GM19099 (cell line): Measurements from ENCODE around the gene ANTXR2.

Experiments
- POLR2A ChIP-seq: IDR thresholded peaks from 3 replicates; pipeline ENCODE4 v1.6.1; 2011; ENCODE audit warnings: low read depth; ENCODE audit not compliant: insufficient read length; ENCODE audit errors: extremely low read depth

Gene ANTXR2

GRCh38 chr4:80053140-80053910 is 19.7 kb downstream of the ANTXR2 start:
- TF ChIP-seq POLR2A, result no peak

GRCh38 chr4:80049813-80050534 is 23.1 kb downstream of the ANTXR2 start:
- no peak for TF ChIP-seq POLR2A

GRCh38 chr4:80049402-80049801 is 23.6 kb downstream of the ANTXR2 start:
- no peak for TF ChIP-seq POLR2A

- TF ChIP-seq POLR2A, result no peak
Measured at GRCh38 chr4:80045786-80046185, 27.2 kb downstream of the ANTXR2 start.

GRCh38 chr4:80043541-80043940 is 29.5 kb downstream of the ANTXR2 start:
- no peak for TF ChIP-seq POLR2A

- TF ChIP-seq POLR2A, result no peak
Measured at GRCh38 chr4:80042821-80043220, 30.2 kb downstream of the ANTXR2 start.

- TF ChIP-seq POLR2A, result no peak
Measured at GRCh38 chr4:80037864-80038263, 35.2 kb downstream of the ANTXR2 start.

- TF ChIP-seq POLR2A, result no peak
Measured at GRCh38 chr4:80036949-80037685, 35.9 kb downstream of the ANTXR2 start.

- no peak for TF ChIP-seq POLR2A
Measured at GRCh38 chr4:80036306-80036705, 36.7 kb downstream of the ANTXR2 start.

- no peak for TF ChIP-seq POLR2A
Measured at GRCh38 chr4:80035336-80035735, 37.7 kb downstream of the ANTXR2 start.

- no peak for TF ChIP-seq POLR2A
Measured at GRCh38 chr4:80033581-80033980, 39.4 kb downstream of the ANTXR2 start.

GRCh38 chr4:80029364-80029763 is 43.7 kb downstream of the ANTXR2 start:
- no peak for TF ChIP-seq POLR2A

- TF ChIP-seq POLR2A, result no peak
Measured at GRCh38 chr4:80027611-80028010, 45.4 kb downstream of the ANTXR2 start.

- no peak for TF ChIP-seq POLR2A
Measured at GRCh38 chr4:80026100-80026499, 46.9 kb downstream of the ANTXR2 start.

- no peak for TF ChIP-seq POLR2A
Measured at GRCh38 chr4:80024335-80024734, 48.7 kb downstream of the ANTXR2 start.
